H4 (cell line): Measurements from ENCODE around the gene C10orf120. TPM values are rescaled to one million over a fixed set of nuclear protein-coding genes. Genes with fewer than 3 reads are reported as not detected.

Experiments used
- DNase-seq: peaks from one replicate; pipeline ENCODE4 v3.0.0-alpha.2; 2015; ENCODE audit warnings: low spot score
- total RNA-seq: library from RNA; depleted of rRNA; stranded (reverse); fragments of >200 nt; shearing (Covaris generic); gene quantifications from 2 replicates; pipeline ENCODE4 v1.2.3, GENCODE V29; 2014

Gene C10orf120
- total RNA-seq, 1 experiment from 2014 or later: not detected

- DNase-seq: peak; percentile 26
Measured at GRCh38 chr10:122703483-122704448, 4.1 kb upstream of the C10orf120 start.

- no peak for DNase-seq
Measured at GRCh38 chr10:122702275-122702674, 2.6 kb upstream of the C10orf120 start.

GRCh38 chr10:122701652-122702051 is 2.0 kb upstream of the C10orf120 start:
- DNase-seq: no peak

GRCh38 chr10:122696687-122697086 is 3.0 kb downstream of the C10orf120 start:
- DNase-seq: no peak

GRCh38 chr10:122692744-122693143 is 6.9 kb downstream of the C10orf120 start:
- no peak for DNase-seq

- DNase-seq: no peak
Measured at GRCh38 chr10:122689146-122689820, 10.4 kb downstream of the C10orf120 start.

GRCh38 chr10:122688293-122688989 is 11.2 kb downstream of the C10orf120 start:
- DNase-seq: no peak

- no peak for DNase-seq
Measured at GRCh38 chr10:122682522-122682921, 17.1 kb downstream of the C10orf120 start.

- DNase-seq: no peak
Measured at GRCh38 chr10:122678266-122678665, 21.4 kb downstream of the C10orf120 start.

- DNase-seq: no peak
Measured at GRCh38 chr10:122675278-122675677, 24.4 kb downstream of the C10orf120 start.

- DNase-seq: no peak
Measured at GRCh38 chr10:122674781-122675180, 24.9 kb downstream of the C10orf120 start.

GRCh38 chr10:122673731-122674130 is 25.9 kb downstream of the C10orf120 start:
- DNase-seq: no peak

GRCh38 chr10:122673269-122673668 is 26.4 kb downstream of the C10orf120 start:
- DNase-seq: no peak

GRCh38 chr10:122672655-122673054 is 27.0 kb downstream of the C10orf120 start:
- no peak for DNase-seq

- no peak for DNase-seq
Measured at GRCh38 chr10:122671355-122671754, 28.3 kb downstream of the C10orf120 start.

GRCh38 chr10:122669842-122670241 is 29.8 kb downstream of the C10orf120 start:
- no peak for DNase-seq

- DNase-seq: no peak
Measured at GRCh38 chr10:122669045-122669444, 30.6 kb downstream of the C10orf120 start.

- DNase-seq: no peak
Measured at GRCh38 chr10:122665946-122666345, 33.7 kb downstream of the C10orf120 start.

- no peak for DNase-seq
Measured at GRCh38 chr10:122665329-122665860, 34.3 kb downstream of the C10orf120 start.

GRCh38 chr10:122664501-122664900 is 35.1 kb downstream of the C10orf120 start:
- no peak for DNase-seq

- no peak for DNase-seq
Measured at GRCh38 chr10:122663516-122664130, 36.0 kb downstream of the C10orf120 start.
